ENCODE results near the gene DLX2. TPM values are rescaled to one million over a fixed set of nuclear protein-coding genes. Genes with fewer than 3 reads are reported as not detected.

DLX2 gene
- total and polyA plus RNA-seq, 2 donors (not counting 3 experiments of a cell fraction or from before 2014, with no cell fraction given): not detected

DNA sequence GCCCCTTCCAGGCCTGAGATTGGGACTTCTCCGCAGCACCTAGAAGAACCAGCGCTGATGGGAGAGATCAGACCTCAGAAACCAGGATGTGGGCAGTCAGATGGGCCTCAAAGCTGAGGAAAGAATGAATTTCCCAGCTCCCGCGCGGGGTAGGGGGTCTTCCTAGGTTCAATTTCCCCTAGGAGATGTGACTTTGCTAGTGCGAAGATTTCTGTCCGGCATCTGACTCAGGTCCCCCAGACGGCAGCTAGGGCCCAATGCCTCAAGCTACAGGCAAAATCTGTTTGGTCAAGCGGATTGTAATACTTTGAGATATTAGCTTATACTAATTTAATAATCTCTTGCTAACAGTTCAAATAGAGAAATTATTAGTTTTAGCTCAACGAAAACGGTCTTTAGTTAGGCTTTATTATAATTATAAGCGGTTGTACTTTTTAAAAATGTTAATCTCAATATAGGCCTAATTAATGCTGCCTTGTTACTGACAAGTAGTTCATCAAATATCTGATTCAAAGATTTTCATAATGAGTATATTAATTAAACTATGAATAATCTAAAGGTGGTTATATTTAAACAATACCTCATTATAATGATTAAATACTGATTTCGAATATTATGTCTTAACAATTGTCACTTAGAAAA, 11.6 kb downstream of the DLX2 start:
- intact Hi-C loops (cut with micrococcal nuclease): no loop called here
- ChIA-PET POLR2A (no interaction called here), CTCF (interaction anchor here (1.0 to 2.4 kb wide), 3 partner anchors 9 to 387 kb away, joined by 3 to 8 read pairs (median 7); no protein-coding TSS in a partner anchor)
- H4K20me1 ChIP-seq (replicated peaks; ENCODE audit: control insufficient read depth, extremely low read depth, insufficient read depth, low read length): no peaks in the 10 kb centered on the region
- no peak overlapping the region for H3K9ac ChIP-seq (replicated peaks; ENCODE audit: extremely low read depth, insufficient read depth, low read length)
- no peaks in the 10 kb centered on the region for H3K9me3 ChIP-seq (replicated peaks; ENCODE audit: control insufficient read depth, insufficient read depth, low read length)
- peaks cover 17% of the 10 kb centered on the region for H3K4me1 ChIP-seq (ENCODE audit: control insufficient read depth, extremely low read depth, insufficient read depth, low read length)
- BruUV-seq (replicated peaks): no TSS peak
- no peaks in the 10 kb centered on the region for H3K9me1 ChIP-seq (replicated peaks; ENCODE audit: control insufficient read depth, extremely low read depth, insufficient read depth, low read length)
- no peak overlapping the region for H3K27ac ChIP-seq (ENCODE audit: insufficient read depth, low read depth, low read length)
- no peak for DNase-seq (ENCODE audit: low read depth, low spot score)
- H3K79me2 ChIP-seq (ENCODE audit: control insufficient read depth, insufficient read depth, low read length): no peaks in the 10 kb centered on the region
- H3K27me3 ChIP-seq (ENCODE audit: control insufficient read depth in 2 of 2, insufficient read depth in 2 of 2, low read length in 2 of 2): peaks cover 85 to 100% of the 10 kb centered on the region in 2 experiments
- no peak for FAIRE-seq
- H3K4me2 ChIP-seq (ENCODE audit: insufficient read depth, low read length): no peak overlapping the region
- H3K4me3 ChIP-seq (replicated peaks in 1 of 3; ENCODE audit: insufficient read depth in 1 of 3, low read depth in 1 of 3, low read length in 3 of 3): no peak overlapping the region
- H3K36me3 ChIP-seq (ENCODE audit: control insufficient read depth in 2 of 2, extremely low read depth in 1 of 2, insufficient read depth in 2 of 2, low read length in 2 of 2): no peaks in the 10 kb centered on the region
- no peak overlapping the region for H2AFZ ChIP-seq (ENCODE audit: low read depth, low read length)
- TF ChIP-seq EZH2 (IDR thresholded peaks at IDR 0.05; ENCODE audit: borderline replicate concordance, low read depth, low read length, severe bottlenecking) (peak; percentile 14), GATA2 (IDR thresholded peaks at IDR 0.05; ENCODE audit: insufficient read depth, insufficient read length, low read depth, low read length) (no peak)
- dilution Hi-C loops (cut with MboI; ENCODE audit: extremely low pct_ligation_motif_present, low sequenced_read_pairs): no loop called here

DNA sequence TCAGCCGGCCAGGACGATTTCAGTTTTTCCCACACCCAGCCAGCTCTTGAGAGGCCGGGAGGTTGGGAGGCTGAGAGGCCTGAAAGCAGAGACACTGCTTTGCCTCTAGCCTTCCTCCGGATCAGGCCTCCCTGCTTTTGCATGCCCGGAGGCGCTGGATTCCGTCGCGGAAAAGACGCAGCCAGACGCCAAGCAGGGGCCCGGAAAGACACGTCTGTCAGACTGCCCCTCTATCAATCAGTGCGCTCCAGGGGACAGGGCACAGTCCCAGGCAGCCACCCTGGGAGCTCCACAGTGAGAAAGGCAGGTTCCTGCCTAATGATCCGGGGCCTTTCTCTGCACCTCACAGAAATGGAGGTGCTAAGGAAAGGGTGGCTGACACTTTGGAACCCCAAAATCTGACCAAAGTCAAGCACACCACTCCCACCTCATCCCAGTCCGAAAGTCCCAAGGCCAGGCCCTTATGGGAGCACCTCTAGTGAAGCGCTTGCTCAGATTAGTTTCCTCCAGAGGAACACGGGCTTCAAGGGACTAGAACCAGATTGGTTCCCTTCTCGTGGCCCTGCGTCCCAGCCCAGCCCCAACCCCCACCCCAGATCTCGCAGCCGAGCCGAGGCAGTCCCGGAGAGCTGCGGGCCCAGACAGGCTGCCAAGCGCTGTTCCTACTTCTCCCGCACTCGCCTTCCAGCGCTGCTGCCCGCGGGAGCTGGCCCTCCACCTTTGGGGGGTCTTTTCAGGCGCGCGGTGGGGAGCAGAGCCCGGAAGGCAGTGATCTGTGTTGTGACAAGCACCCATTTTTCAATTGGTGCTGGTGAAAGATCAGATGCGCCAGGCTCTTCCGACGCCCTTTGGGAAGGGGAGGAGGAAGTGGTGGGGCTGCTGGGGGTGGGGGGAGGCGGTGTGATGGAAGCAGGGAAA, 12.4 kb downstream of the DLX2 start:
- no peak overlapping the region for H3K9ac ChIP-seq (replicated peaks; ENCODE audit: extremely low read depth, insufficient read depth, low read length)
- H3K27me3 ChIP-seq (ENCODE audit: control insufficient read depth in 2 of 2, insufficient read depth in 2 of 2, low read length in 2 of 2): peaks cover 87 to 100% of the 10 kb centered on the region in 2 experiments
- no TSS peak for BruUV-seq (replicated peaks)
- FAIRE-seq (no peak), DNase-seq (ENCODE audit: low read depth, low spot score) (no peak)
- peaks cover 14% of the 10 kb centered on the region for H3K4me1 ChIP-seq (ENCODE audit: control insufficient read depth, extremely low read depth, insufficient read depth, low read length)
- intact Hi-C loops (cut with micrococcal nuclease): no loop called here
- no peaks in the 10 kb centered on the region for H3K36me3 ChIP-seq (ENCODE audit: control insufficient read depth in 2 of 2, extremely low read depth in 1 of 2, insufficient read depth in 2 of 2, low read length in 2 of 2)
- H2AFZ ChIP-seq (ENCODE audit: low read depth, low read length): no peak overlapping the region
- no peak overlapping the region for H3K4me3 ChIP-seq (replicated peaks in 1 of 3; ENCODE audit: insufficient read depth in 1 of 3, low read depth in 1 of 3, low read length in 3 of 3)
- peak; percentile 94 for TF ChIP-seq EZH2 (IDR thresholded peaks at IDR 0.05; ENCODE audit: borderline replicate concordance, low read depth, low read length, severe bottlenecking)
- TF ChIP-seq, protein P1, sequence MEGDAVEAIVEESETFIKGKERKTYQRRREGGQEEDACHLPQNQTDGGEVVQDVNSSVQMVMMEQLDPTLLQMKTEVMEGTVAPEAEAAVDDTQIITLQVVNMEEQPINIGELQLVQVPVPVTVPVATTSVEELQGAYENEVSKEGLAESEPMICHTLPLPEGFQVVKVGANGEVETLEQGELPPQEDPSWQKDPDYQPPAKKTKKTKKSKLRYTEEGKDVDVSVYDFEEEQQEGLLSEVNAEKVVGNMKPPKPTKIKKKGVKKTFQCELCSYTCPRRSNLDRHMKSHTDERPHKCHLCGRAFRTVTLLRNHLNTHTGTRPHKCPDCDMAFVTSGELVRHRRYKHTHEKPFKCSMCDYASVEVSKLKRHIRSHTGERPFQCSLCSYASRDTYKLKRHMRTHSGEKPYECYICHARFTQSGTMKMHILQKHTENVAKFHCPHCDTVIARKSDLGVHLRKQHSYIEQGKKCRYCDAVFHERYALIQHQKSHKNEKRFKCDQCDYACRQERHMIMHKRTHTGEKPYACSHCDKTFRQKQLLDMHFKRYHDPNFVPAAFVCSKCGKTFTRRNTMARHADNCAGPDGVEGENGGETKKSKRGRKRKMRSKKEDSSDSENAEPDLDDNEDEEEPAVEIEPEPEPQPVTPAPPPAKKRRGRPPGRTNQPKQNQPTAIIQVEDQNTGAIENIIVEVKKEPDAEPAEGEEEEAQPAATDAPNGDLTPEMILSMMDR (IDR thresholded peaks at IDR 0.05; ENCODE audit: extremely low read depth in 1 of 2, insufficient read depth in 1 of 2, low read depth in 1 of 2, low read length in 2 of 2): no peak
- H3K9me3 ChIP-seq (replicated peaks; ENCODE audit: control insufficient read depth, insufficient read depth, low read length): no peaks in the 10 kb centered on the region
- no peaks in the 10 kb centered on the region for H3K9me1 ChIP-seq (replicated peaks; ENCODE audit: control insufficient read depth, extremely low read depth, insufficient read depth, low read length)
- no peak overlapping the region for H3K4me2 ChIP-seq (ENCODE audit: insufficient read depth, low read length)
- no peak overlapping the region for H3K27ac ChIP-seq (ENCODE audit: insufficient read depth, low read depth, low read length)
- H4K20me1 ChIP-seq (replicated peaks; ENCODE audit: control insufficient read depth, extremely low read depth, insufficient read depth, low read length): no peaks in the 10 kb centered on the region
- ChIA-PET POLR2A (no interaction called here), CTCF (interaction anchor here (1.5 to 2.4 kb wide), 2 partner anchors 8 to 17 kb away, joined by 7 to 8 read pairs; no protein-coding TSS in a partner anchor)
- no peaks in the 10 kb centered on the region for H3K79me2 ChIP-seq (ENCODE audit: control insufficient read depth, insufficient read depth, low read length)
- dilution Hi-C loops (cut with MboI; ENCODE audit: extremely low pct_ligation_motif_present, low sequenced_read_pairs): no loop called here
